RPMI7951 (cell line): ENCODE results near the gene ATR. TPM values are rescaled to one million over a fixed set of nuclear protein-coding genes. Genes with fewer than 3 reads are reported as not detected.
A peak's percentile ranks its signal among the peaks of the same experiment; 100 is the strongest.
"Not testable (repeated sequence)": the region's sequence is repeated elsewhere in the genome, so short reads cannot be mapped to it uniquely, and the experiment has no call there.

Experiments used
- DNase-seq: peaks from one replicate; pipeline ENCODE4 v3.0.0-alpha.2; 2012; ENCODE audit warnings: low read depth
- total RNA-seq: library from RNA; depleted of rRNA; stranded (reverse); fragments of >200 nt; shearing (Covaris generic); gene quantifications from 2 replicates; pipeline ENCODE4 v1.2.3, GENCODE V29; 2014; rRNA removed

ATR gene
- total RNA-seq, 1 experiment from 2014 or later, result 27.5 TPM

DNA sequence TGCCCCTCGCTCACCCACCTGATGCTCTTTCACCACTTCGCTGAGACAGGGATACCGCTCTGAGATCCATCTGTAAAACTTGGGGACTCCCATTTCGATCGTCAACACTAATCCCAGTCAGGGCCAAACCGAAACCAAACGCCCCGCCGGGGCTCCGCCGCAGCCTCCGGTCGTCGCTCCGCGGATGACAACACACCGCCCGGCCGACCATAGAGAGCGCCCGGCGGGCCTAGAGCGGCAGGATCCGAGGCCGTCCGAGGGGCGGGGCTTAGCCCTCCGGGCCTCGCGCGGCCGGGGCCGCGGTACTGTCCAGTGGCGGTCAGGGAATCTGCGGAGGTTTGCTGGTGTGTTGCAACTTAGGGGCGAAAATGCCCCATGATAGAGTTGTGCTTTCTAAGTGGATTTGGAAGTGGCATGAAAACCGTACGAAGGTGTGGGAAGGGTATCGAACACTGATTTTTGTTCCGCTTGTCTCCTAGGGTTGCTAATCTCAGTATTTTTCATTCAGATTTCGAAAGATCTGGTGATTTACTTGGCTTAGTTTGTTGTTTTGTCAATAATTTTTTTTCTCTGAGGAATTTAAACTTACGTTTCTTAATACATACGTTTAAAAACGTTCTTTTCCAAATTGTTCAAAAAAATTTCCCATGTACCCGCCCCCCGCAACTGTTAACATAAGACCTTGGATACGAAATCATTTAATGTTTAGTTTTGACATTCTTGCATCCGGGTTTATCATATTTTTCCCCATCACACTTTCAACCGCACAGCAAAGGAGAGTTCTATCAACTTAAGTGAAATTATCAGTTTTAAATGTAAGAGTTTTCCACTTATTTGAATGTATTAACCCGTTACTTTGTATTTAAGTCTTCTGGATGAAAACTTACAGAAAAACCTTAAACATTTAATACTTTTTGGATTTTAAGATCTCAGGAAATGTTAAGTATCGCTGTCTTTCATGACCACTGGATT is 130.4 kb downstream of the ATR start, which contains the start of gene XRN1:
XRN1 (minus strand) TSS at position 186 of the 972 bp plus-strand sequence; CDS start at position 93, 93 bp downstream.
- peak; percentile 95 for DNase-seq

DNA sequence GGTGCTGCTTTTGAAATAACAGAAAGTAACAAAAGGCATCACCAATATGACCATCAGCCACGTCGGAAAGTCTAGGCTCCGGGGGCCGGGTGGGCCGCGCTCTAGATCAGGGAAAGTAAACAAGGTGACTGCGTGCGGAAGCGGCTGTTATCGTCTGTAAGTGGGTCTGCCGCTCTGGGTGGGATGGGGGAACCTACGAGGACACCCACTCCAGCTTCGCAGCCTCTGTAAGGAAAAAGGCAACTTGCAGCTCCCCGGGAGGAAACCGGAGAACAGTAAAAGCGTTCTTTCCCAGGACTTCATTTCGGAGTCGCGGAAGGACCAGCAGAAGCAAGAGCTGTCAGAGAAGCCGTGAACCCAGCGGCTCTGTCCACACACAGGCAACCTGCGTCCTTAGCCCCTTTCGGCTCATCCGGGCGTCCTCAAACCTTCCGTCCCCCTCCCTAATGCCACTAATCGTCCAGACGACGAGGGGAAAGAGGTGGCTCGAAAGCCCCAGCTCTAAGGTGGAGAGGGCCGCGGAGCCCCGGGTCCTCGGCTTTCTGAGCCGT is 131.2 kb downstream of the ATR start:
- peak; percentile 48 for DNase-seq

DNA sequence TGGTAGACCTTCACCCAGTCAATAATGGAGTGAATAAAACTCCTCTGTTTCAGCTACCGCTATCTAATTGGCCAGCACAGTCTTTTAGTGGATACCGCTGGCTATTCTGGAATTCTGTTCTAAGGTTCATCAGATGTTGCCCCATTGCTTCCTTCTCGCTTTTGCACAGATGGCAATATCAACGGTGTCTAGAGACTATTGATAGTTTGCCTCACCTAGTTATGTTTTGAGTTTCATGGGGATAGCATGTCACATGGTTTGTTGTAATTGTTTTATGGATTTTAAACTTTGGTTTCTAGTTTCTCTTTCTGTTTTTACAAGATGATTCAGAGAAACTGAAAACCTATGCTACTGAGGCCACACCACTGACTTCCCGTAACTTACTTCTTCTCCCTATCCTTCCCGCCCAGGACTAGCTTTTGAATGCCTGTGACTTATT is 132.7 kb downstream of the ATR start:
- peak; percentile 62 for DNase-seq

DNA sequence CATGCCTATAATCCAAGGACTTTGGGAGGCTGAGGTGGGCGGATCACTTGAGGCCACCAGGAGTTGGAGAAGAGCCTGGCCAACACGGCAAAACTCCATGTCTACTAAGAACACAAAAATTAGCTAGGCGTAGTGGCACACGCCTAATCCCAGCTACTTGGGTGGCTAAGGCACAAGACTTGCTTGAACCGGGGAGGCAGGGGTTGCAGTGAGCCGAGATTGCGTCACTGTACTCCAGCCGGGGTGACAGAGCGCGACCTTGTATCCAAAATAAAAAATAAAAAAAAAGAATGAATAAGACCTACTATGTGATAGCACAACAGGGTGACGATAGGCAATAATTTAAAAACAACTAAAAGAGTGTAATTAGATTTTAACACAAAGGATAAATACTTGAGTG is 134.2 kb downstream of the ATR start:
- no peak for DNase-seq

DNA sequence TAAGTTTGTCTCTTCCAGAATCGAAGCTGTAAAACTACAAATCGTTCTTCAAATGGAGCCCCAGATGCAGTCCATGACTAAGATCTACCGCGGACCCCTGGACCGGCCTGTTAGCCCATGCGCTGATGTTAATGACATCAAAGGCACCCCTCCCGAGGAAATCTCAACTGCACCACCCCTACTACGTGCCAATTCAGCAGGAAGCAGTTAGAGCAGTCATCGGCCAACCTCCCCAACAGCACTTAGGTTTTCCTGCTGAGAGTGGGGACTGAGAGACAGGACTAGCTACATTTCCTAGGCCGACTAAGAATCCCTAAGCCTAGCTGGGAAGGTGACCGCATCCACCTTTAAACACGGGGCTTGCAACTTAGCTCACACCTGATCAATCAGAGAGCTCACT is 135.5 kb downstream of the ATR start:
- not testable (repeated sequence) for DNase-seq

DNA sequence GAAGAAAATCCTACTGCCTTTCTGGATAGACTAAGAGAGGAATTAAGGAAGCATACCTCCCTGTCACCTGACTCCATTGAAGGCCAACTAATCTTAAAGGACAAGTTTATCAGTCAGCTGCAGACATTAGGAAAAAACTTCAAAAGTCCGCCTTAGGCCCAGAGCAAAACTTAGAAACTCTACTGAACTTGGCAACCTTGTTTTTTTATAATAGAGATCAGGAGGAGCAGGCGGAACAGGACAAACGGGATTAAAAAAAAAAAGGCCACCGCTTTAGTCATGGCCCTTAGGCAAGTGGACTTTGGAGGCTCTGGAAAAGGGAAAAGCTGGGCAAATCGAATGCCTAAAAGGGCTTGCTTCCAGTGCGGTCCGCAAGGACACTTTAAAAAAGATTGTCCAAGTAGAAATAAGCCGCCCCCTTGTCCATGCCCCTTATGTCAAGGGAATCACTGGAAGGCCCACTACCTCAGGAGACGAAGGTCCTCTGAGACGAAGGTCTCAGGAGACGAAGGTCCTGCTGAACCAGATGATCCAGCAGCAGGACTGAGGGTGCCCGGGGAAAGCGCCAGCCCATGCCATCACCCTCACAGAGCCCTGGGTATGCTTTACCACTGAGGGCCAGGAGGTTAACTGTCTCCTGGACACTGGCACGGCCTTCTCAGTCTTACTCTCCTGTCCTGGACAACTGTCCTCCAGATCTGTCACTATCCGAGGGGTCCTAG is 138.9 kb downstream of the ATR start:
- DNase-seq, result not testable (repeated sequence)

DNA sequence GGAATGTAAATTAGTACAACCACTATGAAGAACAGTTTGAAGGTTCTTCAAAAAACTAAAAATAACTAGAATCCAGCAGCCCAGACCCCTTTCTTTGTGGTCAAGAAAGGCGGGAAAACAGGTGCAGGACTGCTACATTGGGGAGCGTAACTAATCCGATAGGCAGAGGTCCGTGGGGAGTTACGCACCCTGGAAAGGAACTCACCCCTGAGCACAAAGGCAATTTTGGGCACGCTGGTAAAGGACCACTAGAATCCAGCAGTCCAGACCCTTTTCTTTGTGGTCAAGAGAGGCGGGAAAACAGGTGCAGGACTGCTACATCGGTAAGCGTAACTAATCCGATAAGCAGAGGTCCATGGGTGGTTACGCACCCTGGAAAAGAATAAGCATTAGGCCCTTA is 140.4 kb downstream of the ATR start:
- DNase-seq, result not testable (repeated sequence)

DNA sequence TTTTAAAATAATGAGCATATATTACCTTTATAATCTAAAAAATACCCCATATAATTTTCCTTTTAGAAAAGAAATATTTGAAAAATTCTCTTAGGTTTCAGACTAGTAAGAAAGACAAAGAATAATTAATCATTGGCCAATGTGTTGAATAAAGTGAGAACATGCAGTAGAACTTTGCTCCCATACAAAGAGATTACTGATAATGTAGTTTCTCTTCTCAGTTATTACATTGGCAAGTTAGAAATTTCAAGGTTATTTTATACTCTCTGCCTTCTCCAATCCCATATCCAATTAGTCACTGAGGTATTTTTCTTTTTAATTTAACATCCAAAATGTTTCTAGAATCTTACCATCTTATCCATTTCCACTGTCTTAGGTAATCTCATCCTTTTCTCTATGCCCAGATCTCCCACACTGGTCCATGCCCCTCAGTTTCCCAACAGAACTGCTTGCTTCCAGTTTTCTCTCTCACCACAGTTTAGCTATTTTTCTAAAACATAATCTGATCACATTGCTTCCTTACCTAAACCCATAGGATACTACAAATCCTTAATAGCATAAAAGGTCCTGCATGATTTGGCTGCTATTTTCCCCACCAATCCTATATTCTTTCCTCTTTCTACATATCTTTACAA is 141.5 kb downstream of the ATR start:
- DNase-seq, result no peak

DNA sequence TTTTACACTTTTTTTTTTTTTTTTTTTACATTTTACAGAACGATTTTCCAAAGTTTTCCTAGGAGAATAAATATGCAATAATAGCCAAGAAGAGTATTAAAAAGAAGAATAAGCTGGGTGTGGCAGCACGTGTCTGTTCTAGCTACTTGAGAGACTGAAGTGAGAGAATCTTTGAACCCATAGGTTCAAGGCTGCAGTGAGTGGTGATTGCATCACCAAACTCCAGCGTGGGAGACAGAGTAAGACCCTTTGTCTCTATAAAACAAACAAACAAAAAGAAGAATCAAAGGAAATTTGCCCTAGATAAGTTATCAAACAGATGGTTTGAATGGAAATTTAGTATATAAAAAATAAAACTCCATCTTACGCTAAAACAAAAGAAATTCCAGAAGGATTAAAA is 144.0 kb downstream of the ATR start:
- no peak for DNase-seq

DNA sequence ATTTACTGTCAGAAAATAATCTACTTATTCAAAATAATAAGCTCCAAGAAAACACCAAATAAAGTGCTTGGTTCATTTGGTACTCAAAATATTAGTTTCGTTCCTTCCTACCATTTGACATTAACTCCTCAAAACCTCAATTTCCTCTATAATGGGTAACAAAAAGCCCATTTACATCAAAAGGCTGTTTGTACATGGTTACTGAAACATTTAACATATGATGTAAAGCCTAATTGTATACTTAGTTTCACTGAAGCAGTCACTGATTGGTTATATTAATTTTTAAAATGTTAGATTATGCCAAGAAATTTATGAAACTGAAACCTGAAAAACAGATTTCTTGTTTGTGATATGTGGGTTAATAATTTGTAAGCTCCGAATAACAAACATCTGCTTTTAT is 145.4 kb downstream of the ATR start:
- no peak for DNase-seq

DNA sequence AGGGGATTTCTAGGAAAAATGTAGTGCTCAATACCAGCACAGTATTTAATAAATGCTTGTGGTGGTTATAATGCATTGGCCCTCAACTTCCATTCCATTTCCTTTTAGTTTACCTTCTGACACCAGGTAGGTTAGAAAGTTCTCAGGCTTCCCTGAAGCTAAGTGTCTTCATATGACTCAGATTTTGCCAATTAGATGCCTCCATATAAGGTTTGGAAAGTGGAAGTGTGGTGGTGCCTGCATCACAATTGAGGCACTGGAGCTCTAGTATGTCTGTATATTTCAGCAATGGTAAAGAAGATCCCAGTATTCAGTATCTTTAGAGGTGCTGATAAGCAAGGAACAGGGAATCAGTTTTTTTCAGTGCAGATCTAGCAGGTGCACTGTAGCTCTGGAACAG is 149.0 kb downstream of the ATR start:
- no peak for DNase-seq

DNA sequence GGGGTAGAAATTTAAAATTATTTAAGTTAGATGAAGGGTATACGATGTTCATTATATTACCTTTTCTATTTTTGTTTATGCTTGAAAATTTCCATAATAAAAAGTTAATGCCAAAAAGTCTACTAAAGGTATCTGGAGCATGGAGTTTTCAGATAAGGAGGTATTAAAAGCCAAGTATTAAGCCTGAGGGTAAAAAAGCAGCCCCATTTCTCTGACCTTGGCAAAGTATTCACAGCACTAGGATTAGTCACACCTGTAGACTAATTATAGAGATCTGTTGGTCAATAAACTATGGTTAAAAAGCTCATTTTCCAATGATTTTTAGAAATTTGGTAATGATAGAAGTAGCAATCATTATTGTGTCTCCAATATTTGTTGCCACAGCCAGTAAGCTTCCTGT is 153.8 kb downstream of the ATR start:
- DNase-seq, result no peak

DNA sequence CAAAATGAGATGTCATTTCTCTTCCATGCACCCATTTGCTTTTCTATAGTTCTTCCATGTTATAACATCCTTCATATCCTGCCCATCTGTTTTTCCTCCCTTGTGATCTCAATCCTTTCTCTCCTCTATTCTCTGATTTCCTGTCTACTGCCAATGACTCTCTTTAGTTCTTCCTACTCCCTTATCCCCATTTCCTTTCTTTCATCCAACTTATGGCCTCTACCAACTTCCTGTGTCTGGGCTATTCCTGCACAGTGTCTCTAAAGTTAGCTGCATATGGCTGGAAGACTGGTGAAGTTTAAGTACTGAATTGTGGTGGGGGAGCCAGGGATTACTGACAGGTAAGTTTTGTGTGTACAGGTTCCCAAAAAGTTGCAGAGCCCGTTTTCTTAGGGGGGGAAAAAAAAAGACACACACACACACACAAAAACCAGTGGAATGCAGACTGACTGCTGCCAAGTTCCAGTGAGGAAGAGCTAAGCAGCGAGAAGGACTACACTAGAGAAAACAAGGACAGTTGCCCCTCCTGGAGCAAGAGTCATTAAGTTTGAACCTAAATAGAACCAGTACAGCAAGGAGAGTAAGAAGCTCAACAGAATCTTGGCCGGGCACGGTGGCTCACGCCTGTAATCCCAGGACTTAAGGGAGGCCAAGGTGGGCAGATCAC is 159.5 kb downstream of the ATR start:
- DNase-seq, result no peak

DNA sequence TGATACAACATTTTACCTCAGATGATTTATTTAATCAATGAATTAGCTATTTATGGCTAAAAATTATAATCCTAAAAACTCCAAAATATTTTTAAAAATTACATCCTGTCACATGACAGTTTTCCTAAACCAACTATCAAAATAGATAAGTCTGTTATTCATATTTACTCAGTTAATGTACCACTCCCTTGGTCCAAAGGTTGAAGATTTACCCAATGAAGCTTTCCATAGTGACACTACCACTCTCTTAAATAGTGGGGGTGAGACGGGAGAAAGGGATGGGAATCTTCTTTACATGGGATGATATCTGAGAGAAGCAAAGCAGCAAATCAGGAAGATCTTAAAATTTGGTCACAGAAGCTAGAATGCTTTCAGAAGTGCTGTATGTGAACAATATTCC is 161.2 kb downstream of the ATR start:
- no peak for DNase-seq

DNA sequence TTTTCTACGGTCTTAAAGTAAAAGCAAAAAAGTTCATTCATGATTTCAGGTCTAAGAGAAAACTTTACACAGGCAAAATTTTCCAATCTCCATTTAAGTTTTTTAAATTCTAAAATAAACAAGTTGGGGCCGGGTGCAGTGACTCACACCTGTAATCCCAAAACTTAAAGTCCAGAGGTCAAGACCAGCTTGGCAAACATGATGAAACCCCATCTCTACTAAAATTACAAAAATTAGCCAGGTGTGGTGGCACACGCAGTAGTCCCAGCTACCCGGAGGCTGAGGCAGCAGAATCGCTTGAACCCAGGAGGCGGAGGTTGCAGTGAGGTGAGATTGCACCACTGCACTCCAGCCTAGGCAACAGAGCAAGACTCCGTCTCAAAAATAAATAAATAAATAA is 178.0 kb downstream of the ATR start:
- DNase-seq, result not testable (repeated sequence)

Other genes starting within 250 kb of the ATR start
- gene XRN1, start 130.7 kb downstream of the ATR start, total RNA-seq, result 23.9 and 24.3 TPM in 2 replicates
- gene PLS1, start 17.7 kb upstream of the ATR start, total RNA-seq, result 3.7 and 4.9 TPM in 2 replicates
- 19.8 and 29.5 TPM in 2 replicates for gene TRPC1, start 145.3 kb upstream of the ATR start, total RNA-seq